Thyroid gland (tissue), 4 donors: Measurements from ENCODE around the gene PPP1R1A.

Experiments
- POLR2A ChIP-seq, 2 donors: fragments of 450-650 bp; IDR thresholded peaks; one replicate each; pipeline ENCODE4 v1.6.1; 2017; ENCODE audit warnings: antibody characterized with exemption in 2 of 2, mild to moderate bottlenecking in 2 of 2, moderate library complexity in 1 of 2
- TF ChIP-seq, protein P1 (sequence below), 6 experiments: fragments of 200-600 bp in 3 of 6; fragments of 450-650 bp in 3 of 6; sonication (generic) in 3 of 6; IDR thresholded peaks; one replicate each; pipeline ENCODE4 v1.5.1; 2016 to 2019; ENCODE audit warnings: antibody characterized with exemption in 6 of 6, mild to moderate bottlenecking in 2 of 6, inconsistent platforms in 1 of 6, moderate library complexity in 1 of 6

DNA sequence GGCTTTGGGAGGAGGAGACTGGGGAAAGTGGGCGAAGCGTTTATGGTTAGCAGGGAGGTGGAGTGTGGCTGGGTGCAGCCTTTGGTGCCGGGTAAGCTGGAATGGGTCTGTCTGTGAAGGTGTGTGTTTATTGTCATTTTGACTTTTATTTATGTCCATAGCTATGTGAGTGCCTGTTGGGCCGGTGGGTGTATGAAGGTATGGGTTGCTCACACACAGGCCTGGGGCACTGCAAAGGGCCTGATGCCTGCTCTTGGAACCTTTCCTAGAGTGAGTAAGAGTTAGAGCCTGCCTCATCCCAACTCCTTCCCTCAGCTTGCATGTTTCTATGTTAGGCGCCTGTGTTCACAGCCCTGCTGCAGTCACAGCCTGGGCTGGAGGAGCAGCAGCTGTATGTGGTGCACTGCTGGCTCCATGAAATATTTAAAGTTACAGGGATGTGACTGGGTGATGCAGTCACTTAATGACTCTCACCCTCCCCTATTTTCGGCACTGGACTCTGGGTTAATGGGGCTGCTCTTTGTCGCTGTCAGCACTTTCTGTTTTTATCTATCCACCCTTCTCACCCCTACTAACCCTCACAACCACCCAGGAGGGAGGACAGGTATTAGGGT is 2.6 kb upstream of the PPP1R1A start:
- TF ChIP-seq, protein P1, sequence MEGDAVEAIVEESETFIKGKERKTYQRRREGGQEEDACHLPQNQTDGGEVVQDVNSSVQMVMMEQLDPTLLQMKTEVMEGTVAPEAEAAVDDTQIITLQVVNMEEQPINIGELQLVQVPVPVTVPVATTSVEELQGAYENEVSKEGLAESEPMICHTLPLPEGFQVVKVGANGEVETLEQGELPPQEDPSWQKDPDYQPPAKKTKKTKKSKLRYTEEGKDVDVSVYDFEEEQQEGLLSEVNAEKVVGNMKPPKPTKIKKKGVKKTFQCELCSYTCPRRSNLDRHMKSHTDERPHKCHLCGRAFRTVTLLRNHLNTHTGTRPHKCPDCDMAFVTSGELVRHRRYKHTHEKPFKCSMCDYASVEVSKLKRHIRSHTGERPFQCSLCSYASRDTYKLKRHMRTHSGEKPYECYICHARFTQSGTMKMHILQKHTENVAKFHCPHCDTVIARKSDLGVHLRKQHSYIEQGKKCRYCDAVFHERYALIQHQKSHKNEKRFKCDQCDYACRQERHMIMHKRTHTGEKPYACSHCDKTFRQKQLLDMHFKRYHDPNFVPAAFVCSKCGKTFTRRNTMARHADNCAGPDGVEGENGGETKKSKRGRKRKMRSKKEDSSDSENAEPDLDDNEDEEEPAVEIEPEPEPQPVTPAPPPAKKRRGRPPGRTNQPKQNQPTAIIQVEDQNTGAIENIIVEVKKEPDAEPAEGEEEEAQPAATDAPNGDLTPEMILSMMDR (IDR thresholded peaks at IDR 0.05), result no peak
- TF ChIP-seq POLR2A (IDR thresholded peaks at IDR 0.05), result no peak
